ENCODE data around the gene SLC29A1.

- TF ChIP-seq POLR2AphosphoS5 (IDR thresholded peaks at IDR 0.05): no peak
- TF ChIP-seq, protein P1, sequence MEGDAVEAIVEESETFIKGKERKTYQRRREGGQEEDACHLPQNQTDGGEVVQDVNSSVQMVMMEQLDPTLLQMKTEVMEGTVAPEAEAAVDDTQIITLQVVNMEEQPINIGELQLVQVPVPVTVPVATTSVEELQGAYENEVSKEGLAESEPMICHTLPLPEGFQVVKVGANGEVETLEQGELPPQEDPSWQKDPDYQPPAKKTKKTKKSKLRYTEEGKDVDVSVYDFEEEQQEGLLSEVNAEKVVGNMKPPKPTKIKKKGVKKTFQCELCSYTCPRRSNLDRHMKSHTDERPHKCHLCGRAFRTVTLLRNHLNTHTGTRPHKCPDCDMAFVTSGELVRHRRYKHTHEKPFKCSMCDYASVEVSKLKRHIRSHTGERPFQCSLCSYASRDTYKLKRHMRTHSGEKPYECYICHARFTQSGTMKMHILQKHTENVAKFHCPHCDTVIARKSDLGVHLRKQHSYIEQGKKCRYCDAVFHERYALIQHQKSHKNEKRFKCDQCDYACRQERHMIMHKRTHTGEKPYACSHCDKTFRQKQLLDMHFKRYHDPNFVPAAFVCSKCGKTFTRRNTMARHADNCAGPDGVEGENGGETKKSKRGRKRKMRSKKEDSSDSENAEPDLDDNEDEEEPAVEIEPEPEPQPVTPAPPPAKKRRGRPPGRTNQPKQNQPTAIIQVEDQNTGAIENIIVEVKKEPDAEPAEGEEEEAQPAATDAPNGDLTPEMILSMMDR (IDR thresholded peaks at IDR 0.05): no peak
Measured at GRCh38 chr6:44214307-44214706, 9.1 kb upstream of the SLC29A1 start.

Data from prostate gland (tissue), 2 donors.